C4-2B (cell line): ENCODE results near the gene COG5.

Experiments used
- ZFX ChIP-seq: fragments of 450-650 bp; IDR thresholded peaks from 2 replicates; pipeline ENCODE4 v1.6.1; 2017
- TF ChIP-seq, protein P1 (sequence below): fragments of 450-650 bp; conservative IDR thresholded peaks from 2 replicates; pipeline ENCODE4 v1.5.1; 2017; ENCODE audit warnings: mild to moderate bottlenecking

DNA sequence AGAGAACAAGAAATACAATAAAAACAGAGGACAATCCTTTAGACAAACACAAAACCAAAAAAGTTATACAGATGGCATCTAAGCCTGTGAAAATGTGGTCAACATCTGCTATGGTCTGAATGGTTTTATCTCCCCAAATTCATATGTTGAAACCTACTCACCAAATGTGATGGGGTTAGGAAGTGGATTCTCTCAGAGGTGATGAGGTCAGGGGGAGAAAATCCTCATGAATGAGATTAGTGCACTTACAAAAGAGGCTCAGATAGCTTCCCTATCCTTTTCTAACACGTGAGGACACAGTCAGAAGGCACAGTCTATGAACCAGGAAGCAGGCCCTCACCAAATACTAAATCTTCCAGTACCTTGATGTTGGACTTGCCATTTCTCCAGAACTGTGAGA lies 241.7 kb downstream of the COG5 start:
- TF ChIP-seq, protein P1, sequence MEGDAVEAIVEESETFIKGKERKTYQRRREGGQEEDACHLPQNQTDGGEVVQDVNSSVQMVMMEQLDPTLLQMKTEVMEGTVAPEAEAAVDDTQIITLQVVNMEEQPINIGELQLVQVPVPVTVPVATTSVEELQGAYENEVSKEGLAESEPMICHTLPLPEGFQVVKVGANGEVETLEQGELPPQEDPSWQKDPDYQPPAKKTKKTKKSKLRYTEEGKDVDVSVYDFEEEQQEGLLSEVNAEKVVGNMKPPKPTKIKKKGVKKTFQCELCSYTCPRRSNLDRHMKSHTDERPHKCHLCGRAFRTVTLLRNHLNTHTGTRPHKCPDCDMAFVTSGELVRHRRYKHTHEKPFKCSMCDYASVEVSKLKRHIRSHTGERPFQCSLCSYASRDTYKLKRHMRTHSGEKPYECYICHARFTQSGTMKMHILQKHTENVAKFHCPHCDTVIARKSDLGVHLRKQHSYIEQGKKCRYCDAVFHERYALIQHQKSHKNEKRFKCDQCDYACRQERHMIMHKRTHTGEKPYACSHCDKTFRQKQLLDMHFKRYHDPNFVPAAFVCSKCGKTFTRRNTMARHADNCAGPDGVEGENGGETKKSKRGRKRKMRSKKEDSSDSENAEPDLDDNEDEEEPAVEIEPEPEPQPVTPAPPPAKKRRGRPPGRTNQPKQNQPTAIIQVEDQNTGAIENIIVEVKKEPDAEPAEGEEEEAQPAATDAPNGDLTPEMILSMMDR: no peak
- no peak for TF ChIP-seq ZFX
